Calu3 (cell line): ENCODE results near the gene PCDH9. TPM values are rescaled to one million over a fixed set of nuclear protein-coding genes. Genes with fewer than 3 reads are reported as not detected.

Experiments
- BruUV-seq: library from RNA; stranded (reverse); fragments of 400-500 nt; replicated peaks from 2 replicates; lab custom pipeline; 2021; lab: Mats Ljungman, UMichigan
- CTCF ChIA-PET: fragments of 300-600 bp; sonication (Branson Sonifier 250); formaldehyde crosslinking; loops from one replicate; lab custom pipeline; 2022; ENCODE audit warnings: antibody characterized with exemption; lab: Charles Lee
- DNase-seq: peaks from one replicate; pipeline ENCODE4 v3.0.0; 2022
- H3K27ac Mint-ChIP-seq: one replicate; pipeline ENCODE4 v1.8.0; 2022; ENCODE audit warnings: mixed read lengths; ENCODE audit not compliant: unreplicated experiment
- H3K27me3 Mint-ChIP-seq: one replicate; pipeline ENCODE4 v1.8.0; 2022; ENCODE audit warnings: mixed read lengths; ENCODE audit not compliant: unreplicated experiment
- H3K36me3 Mint-ChIP-seq: one replicate; pipeline ENCODE4 v1.8.0; 2022; ENCODE audit warnings: mild to moderate bottlenecking, moderate library complexity, mixed read lengths; ENCODE audit not compliant: insufficient read depth, unreplicated experiment
- H3K4me1 Mint-ChIP-seq: one replicate; pipeline ENCODE4 v1.8.0; 2022; ENCODE audit warnings: mild to moderate bottlenecking, low read depth, mixed read lengths; ENCODE audit not compliant: unreplicated experiment
- H3K4me3 Mint-ChIP-seq: one replicate; pipeline ENCODE4 v1.8.0; 2022; ENCODE audit warnings: mild to moderate bottlenecking, low read depth, moderate library complexity, mixed read lengths; ENCODE audit not compliant: unreplicated experiment
- H3K9me3 Mint-ChIP-seq: one replicate; pipeline ENCODE4 v1.8.0; 2022; ENCODE audit warnings: low read depth, mixed read lengths; ENCODE audit not compliant: unreplicated experiment
- CTCF ChIP-seq: fragments of 200-600 bp; IDR thresholded peaks from one replicate; pipeline ENCODE4 v1.8.0; 2022; ENCODE audit warnings: antibody characterized with exemption; ENCODE audit not compliant: unreplicated experiment
- intact Hi-C: fragments of 100-400 bp; cut with micrococcal nuclease; formaldehyde crosslinking; loops from one replicate; pipeline ENCODE4 v1.10.0; 2022; ENCODE audit not compliant: unreplicated experiment
- total RNA-seq: library from RNA; stranded (reverse); gene quantifications from 2 replicates; pipeline ENCODE4 v1.2.3, GENCODE V29; 2022

The PCDH9 gene
- total RNA-seq, 1 experiment from 2014 or later: 1.3 TPM

- BruUV-seq: no TSS peak
- H3K27ac Mint-ChIP-seq: no peak overlapping the region
- no peaks in the 10 kb centered on the region for H3K4me1 Mint-ChIP-seq
- TF ChIP-seq CTCF: no peak
- H3K36me3 Mint-ChIP-seq: no peaks in the 10 kb centered on the region
- no peak overlapping the region for H3K4me3 Mint-ChIP-seq
- no peak for DNase-seq
- no peaks in the 10 kb centered on the region for H3K9me3 Mint-ChIP-seq
- no peaks in the 10 kb centered on the region for H3K27me3 Mint-ChIP-seq
- intact Hi-C loops: loop anchor here (10.0 kb wide), 1 partner anchor 144 kb away; no protein-coding TSS in a partner anchor
- CTCF ChIA-PET: no interaction called here
Measured at GRCh38 chr13:67219113-67219512, 11.0 kb downstream of the PCDH9 start.

- H3K9me3 Mint-ChIP-seq: no peaks in the 10 kb centered on the region
- DNase-seq: no peak
- no TSS peak for BruUV-seq
- CTCF ChIA-PET: no interaction called here
- intact Hi-C loops: loop anchor here (10.0 kb wide), 1 partner anchor 143 kb away; no protein-coding TSS in a partner anchor
- H3K4me3 Mint-ChIP-seq: no peak overlapping the region
- TF ChIP-seq CTCF: no peak
- no peaks in the 10 kb centered on the region for H3K4me1 Mint-ChIP-seq
- H3K27me3 Mint-ChIP-seq: no peaks in the 10 kb centered on the region
- H3K36me3 Mint-ChIP-seq: no peaks in the 10 kb centered on the region
- no peak overlapping the region for H3K27ac Mint-ChIP-seq
Measured at GRCh38 chr13:67217880-67218279, 12.3 kb downstream of the PCDH9 start.

- intact Hi-C loops: loop anchor here (10.0 kb wide), 1 partner anchor 142 kb away; no protein-coding TSS in a partner anchor
- H3K4me1 Mint-ChIP-seq: no peaks in the 10 kb centered on the region
- no peak overlapping the region for H3K27ac Mint-ChIP-seq
- CTCF ChIA-PET: no interaction called here
- no peaks in the 10 kb centered on the region for H3K9me3 Mint-ChIP-seq
- H3K36me3 Mint-ChIP-seq: no peaks in the 10 kb centered on the region
- H3K4me3 Mint-ChIP-seq: no peak overlapping the region
- DNase-seq: no peak
- no peak for TF ChIP-seq CTCF
- H3K27me3 Mint-ChIP-seq: no peaks in the 10 kb centered on the region
- no TSS peak for BruUV-seq
Measured at GRCh38 chr13:67216864-67217263, 13.3 kb downstream of the PCDH9 start.

- Mint-ChIP-seq H3K36me3 (no peaks in the 10 kb centered on the region), H3K27ac (no peak overlapping the region), H3K4me1 (no peaks in the 10 kb centered on the region), H3K9me3 (no peaks in the 10 kb centered on the region), H3K4me3 (no peak overlapping the region), H3K27me3 (no peaks in the 10 kb centered on the region)
- BruUV-seq: no TSS peak
- TF ChIP-seq CTCF: no peak
- intact Hi-C loops: loop anchor here (10.0 kb wide), 1 partner anchor 135 kb away; no protein-coding TSS in a partner anchor
- no peak for DNase-seq
- CTCF ChIA-PET: no interaction called here
Measured at GRCh38 chr13:67210208-67210607, 19.9 kb downstream of the PCDH9 start.
